ENCODE measurements around the gene RALGPS1.

GRCh38 chr9:126980231-126980630 lies 65.6 kb downstream of the RALGPS1 start:
- TF ChIP-seq CTCF (IDR thresholded peaks at IDR 0.05) (no peak), POLR2A (IDR thresholded peaks at IDR 0.05) (no peak), POLR2AphosphoS5 (IDR thresholded peaks at IDR 0.05; ENCODE audit: insufficient read depth in 1 of 2, low read depth in 1 of 2) (no peak)

Data from vagina (tissue), 2 donors.